SK-N-SH (cell line): ENCODE results near the gene VPS35L. TPM values are rescaled to one million over a fixed set of nuclear protein-coding genes. Genes with fewer than 3 reads are reported as not detected.

Experiments used
- CTCF ChIA-PET: fragments of 300-600, 350-600 bp; formaldehyde crosslinking; extraction: SDS; loops from one replicate; lab custom pipeline; 2021; lab: Yijun Ruan, JAX
- POLR2A ChIA-PET: fragments of 350-600 bp; sonication (Branson Sonifier 250); formaldehyde crosslinking; extraction: SDS; loops from one replicate; lab custom pipeline; 2020; ENCODE audit warnings: antibody characterized with exemption, inconsistent platforms; lab: Yijun Ruan, JAX
- DNase-seq: peaks from one replicate; pipeline ENCODE4 v3.0.0; 2012
- H2AFZ ChIP-seq: fragments of 200-600 bp; sonication (generic); 2 replicates; pipeline ENCODE4 v1.8.1; 2016; ENCODE audit warnings: antibody characterized with exemption, mild to moderate bottlenecking, low read depth
- H3F3A ChIP-seq: fragments of 200-600 bp; sonication (generic); replicated peaks from 2 replicates; pipeline ENCODE3; 2016; ENCODE audit warnings: antibody characterized with exemption, mild to moderate bottlenecking; ENCODE audit not compliant: insufficient read depth
- H3K27ac ChIP-seq, 2 experiments: fragments of 200-500 bp in 1 of 2; fragments of 200-600 bp in 1 of 2; sonication (Bioruptor generic) in 1 of 2; sonication (generic), shearing (Covaris generic) in 1 of 2; 2 replicates each; pipeline versions ENCODE4 v1.5.1 to v1.6.1; 2014 to 2016; ENCODE audit warnings: low read depth in 2 of 2, inconsistent platforms in 1 of 2, low read length in 1 of 2, mild to moderate bottlenecking in 1 of 2, mixed read lengths in 1 of 2
- H3K27me3 ChIP-seq: fragments of 200-600 bp; sonication (generic), shearing (Covaris generic); 2 replicates; pipeline ENCODE4 v1.6.1; 2016; ENCODE audit warnings: mixed run types; ENCODE audit not compliant: insufficient read depth
- H3K36me3 ChIP-seq, 2 experiments: fragments of 200-500 bp in 1 of 2; fragments of 200-600 bp in 1 of 2; sonication (Bioruptor generic) in 1 of 2; sonication (generic) in 1 of 2; replicated peaks in 1 of 2; 2 replicates each; pipeline versions ENCODE3 to v1.5.1; 2014 to 2016; ENCODE audit warnings: low read length in 1 of 2, mild to moderate bottlenecking in 1 of 2; ENCODE audit not compliant: insufficient read depth in 2 of 2, control insufficient read depth in 1 of 2
- H3K4me1 ChIP-seq, 2 experiments: fragments of 200-500 bp in 1 of 2; fragments of 200-600 bp in 1 of 2; sonication (Bioruptor generic) in 1 of 2; sonication (generic), shearing (Covaris generic) in 1 of 2; 2 replicates each; pipeline versions ENCODE4 v1.5.1 to v1.6.1; 2014 to 2016; ENCODE audit warnings: low read depth in 1 of 2, low read length in 1 of 2, mixed run types in 1 of 2; ENCODE audit not compliant: insufficient read depth in 2 of 2, control insufficient read depth in 1 of 2
- H3K4me2 ChIP-seq: fragments of 200-600 bp; sonication (generic), shearing (Covaris generic); 2 replicates; pipeline ENCODE4 v1.6.1; 2017; ENCODE audit warnings: mixed run types
- H3K4me3 ChIP-seq, 2 experiments: fragments of 200-500 bp in 1 of 2; fragments of 200-600 bp in 1 of 2; sonication (Bioruptor generic) in 1 of 2; sonication (generic), shearing (Covaris generic) in 1 of 2; 2 replicates each; pipeline versions ENCODE4 v1.5.1 to v1.8.1; 2014 to 2016; ENCODE audit warnings: low read depth in 2 of 2, inconsistent platforms in 1 of 2, low read length in 1 of 2, mild to moderate bottlenecking in 1 of 2, mixed read lengths in 1 of 2, moderate library complexity in 1 of 2
- H3K79me2 ChIP-seq: fragments of 200-600 bp; sonication (generic); 2 replicates; pipeline ENCODE4 v1.8.1; 2017; ENCODE audit warnings: mild to moderate bottlenecking; ENCODE audit not compliant: insufficient read depth
- H3K9ac ChIP-seq: fragments of 200-600 bp; sonication (generic); 2 replicates; pipeline ENCODE4 v1.6.1; 2017; ENCODE audit warnings: mixed run types
- H3K9me2 ChIP-seq: fragments of 200-600 bp; sonication (generic); 2 replicates; pipeline ENCODE4 v1.6.1; 2017; ENCODE audit warnings: mixed run types
- H3K9me3 ChIP-seq: fragments of 200-600 bp; sonication (generic); 2 replicates; pipeline ENCODE4 v1.6.1; 2017; ENCODE audit warnings: mixed run types, mild to moderate bottlenecking, moderate library complexity
- H4K20me1 ChIP-seq: fragments of 200-600 bp; sonication (generic); 2 replicates; pipeline ENCODE4 v1.6.1; 2017; ENCODE audit warnings: mild to moderate bottlenecking, mixed run types; ENCODE audit not compliant: insufficient read depth
- CHD2 ChIP-seq: fragments of 150-350 bp; IDR thresholded peaks from 2 replicates; pipeline ENCODE4 v1.6.1; 2018; ENCODE audit warnings: low read length; ENCODE audit not compliant: partially characterized antibody
- CTCF ChIP-seq: fragments of 200-600 bp; sonication (generic); IDR thresholded peaks from 2 replicates; pipeline ENCODE4 v1.6.1; 2017; ENCODE audit warnings: antibody characterized with exemption, mild to moderate bottlenecking, moderate library complexity
- ELF1 ChIP-seq: IDR thresholded peaks from 2 replicates; pipeline ENCODE4 v1.4.0; 2012
- FOSL2 ChIP-seq: IDR thresholded peaks from 2 replicates; pipeline ENCODE4 v1.4.0; 2012; ENCODE audit warnings: low read depth, mild to moderate bottlenecking, moderate library complexity, borderline replicate concordance
- FOXJ3 ChIP-seq: sonication (generic); formaldehyde crosslinking; IDR thresholded peaks from 2 replicates; pipeline ENCODE4 v1.5.1; 2020; ENCODE audit warnings: mild to moderate bottlenecking, missing genetic modification reagents
- FOXM1 ChIP-seq: IDR thresholded peaks from 2 replicates; pipeline ENCODE4 v1.4.0; 2012; ENCODE audit warnings: low read depth, mild to moderate bottlenecking
- GABPA ChIP-seq: IDR thresholded peaks from 2 replicates; pipeline ENCODE4 v1.4.0; 2012; ENCODE audit warnings: low read depth, mild to moderate bottlenecking
- IRF3 ChIP-seq: fragments of 150-350 bp; IDR thresholded peaks from 2 replicates; pipeline ENCODE4 v1.6.1; 2016; ENCODE audit warnings: mild to moderate bottlenecking, low read depth, low read length
- JUND ChIP-seq: IDR thresholded peaks from 2 replicates; pipeline ENCODE4 v1.4.0; 2012
- MAX ChIP-seq: IDR thresholded peaks from 2 replicates; pipeline ENCODE4 v1.4.0; 2012; ENCODE audit warnings: low read depth
- MXI1 ChIP-seq: IDR thresholded peaks from 2 replicates; pipeline ENCODE4 v1.6.1; 2012; ENCODE audit warnings: mild to moderate bottlenecking, low read depth, low read length, improper control_type of control experiment
- NFIC ChIP-seq: IDR thresholded peaks from 2 replicates; pipeline ENCODE4 v1.4.0; 2012; ENCODE audit warnings: borderline replicate concordance
- RAD21 ChIP-seq: IDR thresholded peaks from 2 replicates; pipeline ENCODE4 v1.6.1; 2012; ENCODE audit warnings: mild to moderate bottlenecking, low read length
- RFX5 ChIP-seq: IDR thresholded peaks from 2 replicates; pipeline ENCODE4 v1.6.1; 2012; ENCODE audit warnings: mild to moderate bottlenecking, improper control_type of control experiment, low read length
- RXRA ChIP-seq: IDR thresholded peaks from 2 replicates; pipeline ENCODE4 v1.4.0; 2012; ENCODE audit warnings: low read depth, mild to moderate bottlenecking, borderline replicate concordance
- WGBS: methylation state at CpG from one replicate; pipeline ENCODE4 v1.1.6; 2017; ENCODE audit warnings: low lambda C conversion rate; 5-methylcytosine and 5-hydroxymethylcytosine counted together
- polyA plus RNA-seq, 3 experiments: library from polyadenylated mRNA; depleted of rRNA; stranded (reverse); fragments of >200 nt; gene quantifications; 2 replicates each; pipeline ENCODE4 v1.2.3, GENCODE V29; 2012

Gene VPS35L
- polyA plus RNA-seq, 1 of the 3 experiments (the other 2 are of a cell fraction), result 35.3 TPM

GRCh38 chr16:19691161-19691711 is 135.7 kb downstream of the VPS35L start:
- 81% methylated on average over 14 of the region's 14 CpGs for WGBS
- no peaks in the 10 kb centered on the region for H3K79me2 ChIP-seq

More at GRCh38 chr16:19691161-19691711, 135.7 kb downstream of the VPS35L start:
- Histone ChIP-seq H3K36me3 (peaks cover 16 to 19% of the 10 kb centered on the region in 2 experiments), H3K27me3 (no peaks in the 10 kb centered on the region), H3K9me2 (no peaks in the 10 kb centered on the region), H3K27ac (no peak overlapping the region), H3K4me3 (no peak overlapping the region), H3K4me2 (no peak overlapping the region), H3K9ac (no peak overlapping the region), H3K4me1 (peaks cover 0 to 3% of the 10 kb centered on the region in 2 experiments; a peak in 1 of 4 replicates), H4K20me1 (no peaks in the 10 kb centered on the region), H2AFZ (no peak overlapping the region), H3F3A (peaks cover 4% of the 10 kb centered on the region), H3K9me3 (no peaks in the 10 kb centered on the region)
- TF ChIP-seq MAX, result no peak
- TF ChIP-seq GABPA, result no peak
- TF ChIP-seq FOSL2, result no peak
- no peak for TF ChIP-seq IRF3
- no peak for TF ChIP-seq FOXM1
- no peak for TF ChIP-seq MXI1
- TF ChIP-seq NFIC, result no peak
- no peak for TF ChIP-seq JUND
- TF ChIP-seq CHD2, result no peak
- no peak for TF ChIP-seq RXRA
- TF ChIP-seq FOXJ3 (CRISPR knock-in tag), result no peak
- TF ChIP-seq RAD21, result no peak
- no peak for TF ChIP-seq CTCF
- no peak for TF ChIP-seq RFX5
- TF ChIP-seq ELF1, result no peak
- ChIA-PET POLR2A (interaction anchor here (0.8 kb wide), 1 partner anchor 332 kb away, joined by 3 read pairs; no protein-coding TSS in a partner anchor), CTCF (interaction anchor here (1.0 kb wide), 1 partner anchor 159 kb away, joined by 3 read pairs; no protein-coding TSS in a partner anchor)
- no peak for DNase-seq
